Endothelial cell (in vitro differentiated cells): ENCODE data around the gene ZNF689. TPM values are rescaled to one million over a fixed set of nuclear protein-coding genes. Genes with fewer than 3 reads are reported as not detected.

Experiments
- DNase-seq: peaks from one replicate; pipeline ENCODE4 v3.0.0; 2021; ENCODE audit warnings: low spot score
- H3K27ac Mint-ChIP-seq: one replicate; pipeline ENCODE4 v1.8.0; 2021; ENCODE audit warnings: mixed read lengths, inconsistent platforms; ENCODE audit not compliant: unreplicated experiment
- H3K27me3 Mint-ChIP-seq: one replicate; pipeline ENCODE4 v1.8.0; 2021; ENCODE audit warnings: mild to moderate bottlenecking, moderate library complexity, mixed read lengths, inconsistent platforms; ENCODE audit not compliant: unreplicated experiment
- H3K36me3 Mint-ChIP-seq: one replicate; pipeline ENCODE4 v1.8.0; 2021; ENCODE audit warnings: mild to moderate bottlenecking, low read depth, mixed read lengths, inconsistent platforms; ENCODE audit not compliant: unreplicated experiment
- H3K4me1 Mint-ChIP-seq: one replicate; pipeline ENCODE4 v1.8.0; 2021; ENCODE audit warnings: mild to moderate bottlenecking, mixed read lengths, inconsistent platforms; ENCODE audit not compliant: unreplicated experiment
- H3K4me3 Mint-ChIP-seq: one replicate; pipeline ENCODE4 v1.8.0; 2021; ENCODE audit warnings: mild to moderate bottlenecking, mixed read lengths, inconsistent platforms; ENCODE audit not compliant: unreplicated experiment
- H3K9me3 Mint-ChIP-seq: one replicate; pipeline ENCODE4 v1.8.0; 2021; ENCODE audit warnings: mixed read lengths, inconsistent platforms; ENCODE audit not compliant: unreplicated experiment
- CTCF ChIP-seq: fragments of 200-600 bp; sonication (generic); IDR thresholded peaks from one replicate; pipeline ENCODE4 v1.5.0; 2021; ENCODE audit warnings: antibody characterized with exemption; ENCODE audit not compliant: unreplicated experiment
- long read RNA-seq: library from polyadenylated mRNA; unstranded; transcript quantifications from one replicate; pipeline ENCODE4 v2.0.0, GENCODE V29; 2020; ENCODE audit not compliant: unreplicated experiment
- total RNA-seq: library from RNA; stranded (reverse); fragmentation: NEBNext Ultra II Directional; extraction: Animal tissue kit (Norgen Biotek cat#: 25700); gene quantifications from one replicate; pipeline ENCODE4 v1.2.1, GENCODE V29; 2021; ENCODE audit not compliant: unreplicated experiment

Gene ZNF689
- 12.0 TPM for total RNA-seq
- long read RNA-seq, transcript ZNF689-201 (3 exons, 3,547 nt), result major isoform, 9 of 12 reads
- long read RNA-seq, partial matches to known transcripts, result 0 of 12 reads
- long read RNA-seq, other reads (novel, unspliced or antisense), result 3 of 12 reads

GRCh38 chr16:30609926-30610839, at the start of gene ZNF689:
Gene ZNF689, minus strand, starts transcription at chr16:30610389. Its CDS starts 348 bp downstream, at chr16:30610041.
- Mint-ChIP-seq H3K27ac (peak within 1 kb of the TSS; percentile 84), H3K36me3 (peaks cover 8% of the 10 kb centered on the region), H3K9me3 (no peaks in the 10 kb centered on the region), H3K27me3 (peaks cover 5% of the 10 kb centered on the region), H3K4me1 (peaks cover 10% of the 10 kb centered on the region), H3K4me3 (peak within 1 kb of the TSS; percentile 93)
- no peak for TF ChIP-seq CTCF
- peak; percentile 93 for DNase-seq

- TF ChIP-seq CTCF, result no peak
- H3K27ac Mint-ChIP-seq, result peak overlapping the region; percentile 99
- H3K36me3 Mint-ChIP-seq, result peaks cover 40% of the 10 kb centered on the region
- H3K4me3 Mint-ChIP-seq, result peak overlapping the region; percentile 98
- H3K27me3 Mint-ChIP-seq, result peaks cover 18% of the 10 kb centered on the region
- H3K4me1 Mint-ChIP-seq, result peaks cover 25% of the 10 kb centered on the region
- peak; percentile 68 for DNase-seq
- H3K9me3 Mint-ChIP-seq, result no peaks in the 10 kb centered on the region
Measured at GRCh38 chr16:30658731-30659506, 48.7 kb upstream of the ZNF689 start.

GRCh38 chr16:30657866-30658730, 47.9 kb upstream of the ZNF689 start, which contains the start of gene FBRS:
Gene FBRS, plus strand, starts transcription at chr16:30658431. Its CDS starts 1,088 bp downstream, at chr16:30659519.
- peak; percentile 98 for DNase-seq
- peaks cover 23% of the 10 kb centered on the region for H3K4me1 Mint-ChIP-seq
- H3K36me3 Mint-ChIP-seq, result peaks cover 32% of the 10 kb centered on the region
- H3K27me3 Mint-ChIP-seq, result peaks cover 18% of the 10 kb centered on the region
- peak; percentile 82 for TF ChIP-seq CTCF
- peak within 1 kb of the TSS; percentile 98 for H3K4me3 Mint-ChIP-seq
- no peaks in the 10 kb centered on the region for H3K9me3 Mint-ChIP-seq
- peak within 1 kb of the TSS; percentile 99 for H3K27ac Mint-ChIP-seq

- Mint-ChIP-seq H3K27ac (peak overlapping the region; percentile 98), H3K36me3 (peaks cover 29% of the 10 kb centered on the region), H3K4me1 (peaks cover 30% of the 10 kb centered on the region), H3K9me3 (no peaks in the 10 kb centered on the region), H3K4me3 (peak overlapping the region; percentile 88), H3K27me3 (peaks cover 23% of the 10 kb centered on the region)
- no peak for DNase-seq
- no peak for TF ChIP-seq CTCF
Measured at GRCh38 chr16:30656974-30657865, 47.0 kb upstream of the ZNF689 start.
